ENCODE results near the gene ZNF175. TPM values are rescaled to one million over a fixed set of nuclear protein-coding genes. Genes with fewer than 3 reads are reported as not detected.

Gene ZNF175
- total and polyA plus RNA-seq, 9 of the 15 experiments (the other 6 are each of a cell fraction or from before 2014, with no cell fraction given): 3.7 to 37.9 (median 14.0) TPM

DNA sequence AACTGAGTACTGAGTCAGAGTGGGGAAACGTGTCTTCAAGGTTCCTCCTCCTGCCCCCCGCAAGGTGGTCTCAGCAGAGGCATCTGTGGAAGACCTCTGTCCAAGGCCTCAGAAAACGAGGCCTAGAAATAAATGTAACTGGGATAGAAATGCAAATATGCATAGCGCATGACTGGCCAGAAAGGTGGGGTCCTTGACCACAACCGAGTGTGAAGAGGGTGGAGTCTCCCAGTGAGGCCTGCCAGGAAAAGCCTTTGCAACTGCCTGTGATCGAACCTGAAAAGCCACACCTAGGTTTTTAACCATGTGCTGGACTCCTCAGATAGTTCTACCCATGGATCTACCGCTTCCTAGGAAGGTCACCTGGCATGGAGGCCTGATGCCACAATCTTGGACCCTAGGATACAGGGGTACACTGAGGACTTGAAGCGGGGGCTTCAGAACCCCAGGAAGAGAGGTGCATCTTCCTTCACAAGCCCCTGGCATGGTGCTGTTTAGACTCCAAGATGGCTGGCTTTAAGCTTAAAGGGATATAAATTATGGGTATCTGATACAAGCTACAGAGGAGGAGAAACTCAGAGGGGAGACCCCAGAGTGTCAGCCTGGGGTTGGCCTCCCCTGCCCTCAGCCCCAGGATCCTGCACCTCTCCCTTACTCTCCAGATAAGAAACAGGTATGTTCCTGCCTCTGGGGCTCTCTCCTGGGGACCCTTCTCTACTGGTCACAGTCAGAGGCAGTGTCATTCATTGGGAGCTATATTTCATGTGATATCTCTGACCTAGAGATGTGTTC, 21.4 kb upstream of the ZNF175 start (continued):
- TF ChIP-seq ZFX (CRISPR knock-in tag; IDR thresholded peaks at IDR 0.05) (peak; percentile 86), ZNF584 (CRISPR knock-in tag; IDR thresholded peaks at IDR 0.05; ENCODE audit: low read depth) (0 out of 2 replicates have a peak, but pooled peaks have one; percentile 59), JUND (IDR thresholded peaks at IDR 0.05; ENCODE audit: borderline replicate concordance, low read depth, low read length) (0 out of 2 replicates have a peak, but pooled peaks have one; percentile 8), JUND (tag; IDR thresholded peaks at IDR 0.05; ENCODE audit: borderline replicate concordance, low read depth, low read length) (peak; percentile 56; the same call in 1 of the 3 replicates), NRF1 (conservative IDR thresholded peaks at IDR 0.05 in 1 of 2, IDR thresholded peaks at IDR 0.05 in 1 of 2) (peak; percentile 78 to 80), PCBP2 (IDR thresholded peaks at IDR 0.05; ENCODE audit: low read depth, low read length, poor library complexity, severe bottlenecking) (no peak), PHF8 (IDR thresholded peaks at IDR 0.05; ENCODE audit: borderline replicate concordance, low read length) (peak; percentile 36; the same call in 1 of the 2 replicates), JUN (IDR thresholded peaks at IDR 0.05; ENCODE audit: borderline replicate concordance, low read depth, low read length) (peak; percentile 30; the same call in 1 of the 2 replicates), JUN (CRISPR knock-in tag; IDR thresholded peaks at IDR 0.05; ENCODE audit: borderline replicate concordance) (no peak), MEIS2 (IDR thresholded peaks at IDR 0.05; ENCODE audit: partially characterized antibody) (peak; percentile 76), ZNF780A (CRISPR knock-in tag; IDR thresholded peaks at IDR 0.05) (0 out of 2 replicates have a peak, but pooled peaks have one; percentile 61), RNF2 (IDR thresholded peaks at IDR 0.05) (peak; percentile 82; the same call in 1 of the 2 replicates), ATF7 (IDR thresholded peaks at IDR 0.05) (peak; percentile 25; the same call in 1 of the 2 replicates), ZNF75A (CRISPR knock-in tag; IDR thresholded peaks at IDR 0.05) (no peak), ZNF311 (CRISPR knock-in tag; IDR thresholded peaks at IDR 0.05) (peak; percentile 59), C11orf30 (IDR thresholded peaks at IDR 0.05; ENCODE audit: low read depth) (peak; percentile 19; the same call in 1 of the 2 replicates), HDAC2 (IDR thresholded peaks at IDR 0.05) (0 out of 2 replicates have a peak, but pooled peaks have one; percentile 17), NFRKB (IDR thresholded peaks at IDR 0.05; ENCODE audit: low read depth) (0 out of 2 replicates have a peak, but pooled peaks have one; percentile 86), CBX1 (IDR thresholded peaks at IDR 0.05; ENCODE audit: low read depth) (peak; percentile 19; the same call in 1 of the 2 replicates), BHLHE40 (IDR thresholded peaks at IDR 0.05; ENCODE audit: low read length) (peak; percentile 45; the same call in 1 of the 2 replicates), GABPA (tag; conservative IDR thresholded peaks at IDR 0.05; ENCODE audit: low read depth) (no peak)
- TF ChIP-seq, protein P1, sequence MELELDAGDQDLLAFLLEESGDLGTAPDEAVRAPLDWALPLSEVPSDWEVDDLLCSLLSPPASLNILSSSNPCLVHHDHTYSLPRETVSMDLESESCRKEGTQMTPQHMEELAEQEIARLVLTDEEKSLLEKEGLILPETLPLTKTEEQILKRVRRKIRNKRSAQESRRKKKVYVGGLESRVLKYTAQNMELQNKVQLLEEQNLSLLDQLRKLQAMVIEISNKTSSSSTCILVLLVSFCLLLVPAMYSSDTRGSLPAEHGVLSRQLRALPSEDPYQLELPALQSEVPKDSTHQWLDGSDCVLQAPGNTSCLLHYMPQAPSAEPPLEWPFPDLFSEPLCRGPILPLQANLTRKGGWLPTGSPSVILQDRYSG (tag; conservative IDR thresholded peaks at IDR 0.05; ENCODE audit: low read depth): peak; percentile 81
- TF ChIP-seq, protein P2, sequence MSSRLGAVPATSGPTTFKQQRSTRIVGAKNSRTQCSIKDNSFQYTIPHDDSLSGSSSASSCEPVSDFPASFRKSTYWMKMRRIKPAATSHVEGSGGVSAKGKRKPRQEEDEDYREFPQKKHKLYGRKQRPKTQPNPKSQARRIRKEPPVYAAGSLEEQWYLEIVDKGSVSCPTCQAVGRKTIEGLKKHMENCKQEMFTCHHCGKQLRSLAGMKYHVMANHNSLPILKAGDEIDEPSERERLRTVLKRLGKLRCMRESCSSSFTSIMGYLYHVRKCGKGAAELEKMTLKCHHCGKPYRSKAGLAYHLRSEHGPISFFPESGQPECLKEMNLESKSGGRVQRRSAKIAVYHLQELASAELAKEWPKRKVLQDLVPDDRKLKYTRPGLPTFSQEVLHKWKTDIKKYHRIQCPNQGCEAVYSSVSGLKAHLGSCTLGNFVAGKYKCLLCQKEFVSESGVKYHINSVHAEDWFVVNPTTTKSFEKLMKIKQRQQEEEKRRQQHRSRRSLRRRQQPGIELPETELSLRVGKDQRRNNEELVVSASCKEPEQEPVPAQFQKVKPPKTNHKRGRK (tag; IDR thresholded peaks at IDR 0.05): no peak
- TF ChIP-seq, protein P3, sequence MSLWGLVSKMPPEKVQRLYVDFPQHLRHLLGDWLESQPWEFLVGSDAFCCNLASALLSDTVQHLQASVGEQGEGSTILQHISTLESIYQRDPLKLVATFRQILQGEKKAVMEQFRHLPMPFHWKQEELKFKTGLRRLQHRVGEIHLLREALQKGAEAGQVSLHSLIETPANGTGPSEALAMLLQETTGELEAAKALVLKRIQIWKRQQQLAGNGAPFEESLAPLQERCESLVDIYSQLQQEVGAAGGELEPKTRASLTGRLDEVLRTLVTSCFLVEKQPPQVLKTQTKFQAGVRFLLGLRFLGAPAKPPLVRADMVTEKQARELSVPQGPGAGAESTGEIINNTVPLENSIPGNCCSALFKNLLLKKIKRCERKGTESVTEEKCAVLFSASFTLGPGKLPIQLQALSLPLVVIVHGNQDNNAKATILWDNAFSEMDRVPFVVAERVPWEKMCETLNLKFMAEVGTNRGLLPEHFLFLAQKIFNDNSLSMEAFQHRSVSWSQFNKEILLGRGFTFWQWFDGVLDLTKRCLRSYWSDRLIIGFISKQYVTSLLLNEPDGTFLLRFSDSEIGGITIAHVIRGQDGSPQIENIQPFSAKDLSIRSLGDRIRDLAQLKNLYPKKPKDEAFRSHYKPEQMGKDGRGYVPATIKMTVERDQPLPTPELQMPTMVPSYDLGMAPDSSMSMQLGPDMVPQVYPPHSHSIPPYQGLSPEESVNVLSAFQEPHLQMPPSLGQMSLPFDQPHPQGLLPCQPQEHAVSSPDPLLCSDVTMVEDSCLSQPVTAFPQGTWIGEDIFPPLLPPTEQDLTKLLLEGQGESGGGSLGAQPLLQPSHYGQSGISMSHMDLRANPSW (CRISPR knock-in tag; IDR thresholded peaks at IDR 0.05): no peak

Measured in K562 (cell line).